K562 (cell line): ENCODE results near the gene NFIB. TPM values are rescaled to one million over a fixed set of nuclear protein-coding genes. Genes with fewer than 3 reads are reported as not detected.
A peak's percentile ranks its signal among the peaks of the same experiment; 100 is the strongest.

Experiments used
- ATAC-seq: fragments of 200-7000 bp; cut with Tn5 transposase; 3 replicates; pipeline ENCODE4 v1.9.1; 2020; ENCODE audit warnings: moderate library complexity
- BruUV-seq: library from RNA; stranded (reverse); fragments of 400-500 nt; replicated peaks from 2 replicates; lab custom pipeline; 2021; lab: Mats Ljungman, UMichigan
- CTCF ChIA-PET: fragments of 300-600 bp; formaldehyde crosslinking; extraction: SDS; loops from one replicate; lab custom pipeline; 2021; ENCODE audit warnings: low intra/inter-chr PET ratio; lab: Yijun Ruan, JAX
- POLR2A ChIA-PET: fragments of 300-600, 350-650 bp; sonication (Branson Sonifier 250); formaldehyde crosslinking; extraction: SDS; loops from one replicate; lab custom pipeline; 2021; ENCODE audit warnings: antibody characterized with exemption, inconsistent platforms; lab: Yijun Ruan, JAX
- DNase-seq, 4 experiments: peaks; one replicate each; pipeline versions ENCODE4 v3.0.0 to v3.0.0-alpha.2; 2011 to 2018; ENCODE audit warnings: low spot score in 3 of 4, mixed read lengths in 3 of 4; ENCODE audit errors: extremely low read depth in 1 of 4
- FAIRE-seq: peaks from 2 replicates; lab custom pipeline; 2011; peaks lifted over from hg19 to GRCh38; lab: Jason Lieb, UNC
- H2AFZ ChIP-seq: 2 replicates; pipeline ENCODE4 v1.6.0; 2011; ENCODE audit warnings: low read depth, low read length, control low read depth, inconsistent platforms
- H3K27ac ChIP-seq: fragments of 200-600 bp; 3 replicates; pipeline ENCODE4 v1.8.0; 2011; ENCODE audit warnings: low read depth, mild to moderate bottlenecking, control low read depth, inconsistent platforms, low read length, moderate library complexity, mixed read lengths; ENCODE audit errors: extremely low read depth
- H3K27me3 ChIP-seq, 2 experiments: fragments of 300-600 bp in 1 of 2; 2 replicates in 1 of 2; 3 replicates in 1 of 2; pipeline versions ENCODE4 v1.6.0 to v1.8.0; 2011; ENCODE audit warnings: inconsistent platforms in 2 of 2, low read length in 2 of 2, mild to moderate bottlenecking in 1 of 2, mixed read lengths in 1 of 2, moderate library complexity in 1 of 2; ENCODE audit not compliant: control insufficient read depth in 2 of 2, insufficient read depth in 2 of 2
- H3K36me3 ChIP-seq: fragments of 300-600 bp; 3 replicates; pipeline ENCODE4 v1.8.0; 2011; ENCODE audit warnings: mild to moderate bottlenecking, low read length, inconsistent platforms; ENCODE audit not compliant: control insufficient read depth, insufficient read depth
- H3K4me1 ChIP-seq, 2 experiments: fragments of 200-600 bp in 1 of 2; replicated peaks in 1 of 2; 2 replicates in 1 of 2; 3 replicates in 1 of 2; pipeline versions ENCODE4 v1.5.1 to v1.8.0; 2011; ENCODE audit warnings: inconsistent platforms in 2 of 2, low read length in 2 of 2, mild to moderate bottlenecking in 1 of 2, mixed read lengths in 1 of 2, moderate library complexity in 1 of 2; ENCODE audit not compliant: control insufficient read depth in 2 of 2, insufficient read depth in 2 of 2
- H3K4me2 ChIP-seq: 2 replicates; pipeline ENCODE4 v1.6.1; 2011; ENCODE audit warnings: low read length, control low read depth, inconsistent platforms, mixed read lengths; ENCODE audit not compliant: insufficient read depth
- H3K4me3 ChIP-seq: fragments of 200-600 bp; sonication (generic), shearing (Covaris generic); 2 replicates; pipeline ENCODE4 v1.5.1; 2016; ENCODE audit warnings: control low read depth, inconsistent platforms
- H3K79me2 ChIP-seq: fragments of 200-600 bp; 3 replicates; pipeline ENCODE4 v1.8.0; 2011; ENCODE audit warnings: low read length, inconsistent platforms; ENCODE audit not compliant: control insufficient read depth, insufficient read depth
- H3K9ac ChIP-seq, 2 experiments: 2 replicates each; pipeline versions ENCODE4 v1.6.0 to v1.6.1; 2011; ENCODE audit warnings: low read depth in 2 of 2, low read length in 2 of 2, control low read depth in 1 of 2, inconsistent platforms in 1 of 2, mild to moderate bottlenecking in 1 of 2, mixed read lengths in 1 of 2; ENCODE audit not compliant: insufficient read depth in 1 of 2
- H3K9me1 ChIP-seq: one replicate; pipeline ENCODE4 v1.6.0; 2011; ENCODE audit warnings: inconsistent platforms, mild to moderate bottlenecking, low read length, moderate library complexity; ENCODE audit not compliant: control insufficient read depth, insufficient read depth
- H3K9me3 ChIP-seq: replicated peaks from 2 replicates; pipeline ENCODE4 v1.5.1; 2011; ENCODE audit warnings: low read depth, low read length, inconsistent platforms; ENCODE audit not compliant: control insufficient read depth, insufficient read depth
- H4K20me1 ChIP-seq: replicated peaks from 2 replicates; pipeline ENCODE4 v1.6.1; 2011; ENCODE audit warnings: low read length, inconsistent platforms, mixed read lengths; ENCODE audit not compliant: control insufficient read depth, insufficient read depth
- CBX2 ChIP-seq: fragments of 200-600 bp; sonication (generic); IDR thresholded peaks from one replicate; pipeline ENCODE4 v1.6.1; 2012; ENCODE audit warnings: mild to moderate bottlenecking, low read length, inconsistent platforms; ENCODE audit not compliant: insufficient read depth, poor library complexity, severe bottlenecking
- CBX8 ChIP-seq: fragments of 200-600 bp; sonication (generic); IDR thresholded peaks from 2 replicates; pipeline ENCODE4 v1.6.1; 2012; ENCODE audit warnings: borderline replicate concordance, mixed run types, low read depth, mild to moderate bottlenecking, moderate library complexity, mixed read lengths, low read length, control low read depth, inconsistent platforms; ENCODE audit not compliant: poor library complexity, severe bottlenecking; ENCODE audit errors: extremely low read depth
- HDAC8 ChIP-seq: fragments of 450-650 bp; IDR thresholded peaks from 2 replicates; pipeline ENCODE4 v1.6.1; 2016; ENCODE audit warnings: mild to moderate bottlenecking, missing genetic modification characterization, moderate library complexity, missing compliant biosample characterization
- ZNF174 ChIP-seq: fragments of 250-450 bp; sonication (Bioruptor Pico); IDR thresholded peaks from 2 replicates; pipeline ENCODE4 v1.4.0; 2020; ENCODE audit warnings: mild to moderate bottlenecking
- WGBS: fragments of 100-300 bp; shearing (Covaris generic); methylation state at CpG from one replicate; pipeline ENCODE4 v1.1.6; 2016; ENCODE audit warnings: low coverage, mixed read lengths; ENCODE audit not compliant: insufficient coverage; ENCODE audit errors: missing lambda C conversion rate; 5-methylcytosine and 5-hydroxymethylcytosine counted together
- in situ Hi-C: fragments of 300-500 bp; cut with MboI; formaldehyde crosslinking; loops from 4 replicates; pipeline ENCODE4 v1.15.0; 2018; ENCODE audit warnings: inconsistent platforms, mixed read lengths
- intact Hi-C: fragments of 100-400 bp; cut with micrococcal nuclease; formaldehyde crosslinking; loops from 2 replicates; pipeline ENCODE4 v1.14.2; 2022
- polyA plus RNA-seq, 8 experiments: library from polyadenylated mRNA; depleted of rRNA in 4 of 8; stranded (reverse) in 5 of 8; unstranded in 3 of 8; fragments of >200 nt; fragmentation: Nextera tagmentation in 2 of 8; fragmentation: Illumina TruSeq in 1 of 8; extraction: Ambion mirVana in 2 of 8; extraction: Trizol in 1 of 8; gene quantifications; 2 replicates each; pipeline versions ENCODE4 v1.2.1 to v1.2.3, GENCODE V29; 2011 to 2014; ENCODE audit warnings: inconsistent platforms in 1 of 8, missing spikeins in 1 of 8
- total RNA-seq, 7 experiments: library from RNA; depleted of rRNA in 6 of 7; stranded (reverse); fragments of >200 nt in 6 of 7; fragmentation: Illumina TruSeq in 2 of 7; extraction: Trizol in 2 of 7; gene quantifications; 2 replicates each; pipeline versions ENCODE4 v1.2.1 to v1.2.3, GENCODE V29; 2011 to 2021; ENCODE audit warnings: low replicate concordance in 1 of 7

The NFIB gene
- total and polyA plus RNA-seq, 9 of the 15 experiments (the other 6 are each of a cell fraction or from before 2014, with no cell fraction given), result 1.2 to 3.3 (median 1.9) TPM

GRCh38 chr9:14311956-14312685, 1.8 kb downstream of the NFIB start:
- DNase-seq (no peak), FAIRE-seq (no peak), ATAC-seq (no peak)
- CTCF ChIA-PET, result no interaction called here
- Histone ChIP-seq H3K9me3 (no peaks in the 10 kb centered on the region), H3K79me2 (no peaks in the 10 kb centered on the region), H3K9me1 (no peaks in the 10 kb centered on the region), H2AFZ (peak overlapping the region; percentile 51; the same call in 1 of the 2 replicates), H3K27ac (no peak overlapping the region), H3K36me3 (no peaks in the 10 kb centered on the region), H3K27me3 (0 out of 5 replicates have a peak, but pooled peaks cover 0 to 6% of the 10 kb centered on the region in 2 experiments), H3K4me2 (peak overlapping the region; percentile 24; the same call in 1 of the 2 replicates), H3K9ac (peak overlapping the region in 1 of 2 experiments; percentile 26; a peak in 1 of 4 replicates), H4K20me1 (no peaks in the 10 kb centered on the region), H3K4me1 (peaks cover 3 to 28% of the 10 kb centered on the region in 2 experiments; a peak in 4 of 5 replicates), H3K4me3 (no peak overlapping the region)
- in situ Hi-C loops (no loop called here), intact Hi-C loops (no loop called here)
- POLR2A ChIA-PET, result interaction anchor here (0.6 to 0.9 kb wide), 3 partner anchors 11 to 247 kb away, joined by 3 read pairs; no protein-coding TSS in a partner anchor
- BruUV-seq, result no TSS peak
- peak; percentile 44 for TF ChIP-seq CBX2
- peak; percentile 94 for TF ChIP-seq CBX8
- TF ChIP-seq ZNF174 (CRISPR knock-in tag), result no peak
- no peak for TF ChIP-seq HDAC8 (tag)
- 31% methylated on average over 10 of the region's 10 CpGs for WGBS
